HepG2 (cell line): ENCODE data around the gene KCNJ1. TPM values are rescaled to one million over a fixed set of nuclear protein-coding genes. Genes with fewer than 3 reads are reported as not detected.

Experiments used
- ATAC-seq: fragments of 200-7000 bp; cut with Tn5 transposase; 3 replicates; pipeline ENCODE4 v1.9.1; 2020; ENCODE audit warnings: mild to moderate bottlenecking, moderate library complexity
- BruUV-seq: library from RNA; stranded (reverse); fragments of 400-500 nt; replicated peaks from 2 replicates; lab custom pipeline; 2021; lab: Mats Ljungman, UMichigan
- CTCF ChIA-PET: fragments of 300-600 bp; formaldehyde crosslinking; extraction: SDS; loops from one replicate; lab custom pipeline; 2021; ENCODE audit warnings: low total read pairs, inconsistent platforms, low intra/inter-chr PET ratio; lab: Yijun Ruan, JAX
- POLR2A ChIA-PET: fragments of 350-600 bp; sonication (Branson Sonifier 250); formaldehyde crosslinking; loops from one replicate; lab custom pipeline; 2020; ENCODE audit warnings: antibody characterized with exemption, inconsistent platforms; lab: Yijun Ruan, JAX
- DNase-seq: peaks from one replicate; pipeline ENCODE4 v3.0.0-alpha.2; 2015; ENCODE audit warnings: low spot score
- FAIRE-seq: peaks from 3 replicates; lab custom pipeline; 2011; peaks lifted over from hg19 to GRCh38; lab: Jason Lieb, UNC
- H2AFZ ChIP-seq: one replicate; pipeline ENCODE4 v1.6.1; 2011; ENCODE audit warnings: low read length, inconsistent platforms
- H3K27ac ChIP-seq: fragments of 300-600 bp; 3 replicates; pipeline ENCODE4 v1.8.0; 2011; ENCODE audit warnings: mixed run types, mild to moderate bottlenecking, mixed read lengths, low read length, inconsistent platforms; ENCODE audit not compliant: insufficient read depth; ENCODE audit errors: extremely low read length
- H3K27me3 ChIP-seq, 2 experiments: fragments of 200-600 bp in 1 of 2; 2 replicates in 1 of 2; 3 replicates in 1 of 2; pipeline versions ENCODE4 v1.6.0 to v1.8.0; 2011; ENCODE audit warnings: low read length in 2 of 2, mild to moderate bottlenecking in 2 of 2, moderate library complexity in 2 of 2, inconsistent platforms in 1 of 2; ENCODE audit not compliant: insufficient read depth in 2 of 2, control insufficient read depth in 1 of 2
- H3K36me3 ChIP-seq, 2 experiments: fragments of 200-600 bp in 1 of 2; replicated peaks in 1 of 2; 2 replicates in 1 of 2; 3 replicates in 1 of 2; pipeline versions ENCODE4 v1.5.1 to v1.8.0; 2011; ENCODE audit warnings: low read length in 2 of 2, inconsistent platforms in 1 of 2; ENCODE audit not compliant: insufficient read depth in 2 of 2, control insufficient read depth in 1 of 2
- H3K4me1 ChIP-seq: 2 replicates; pipeline ENCODE4 v1.5.1; 2012; ENCODE audit warnings: low read length, inconsistent platforms; ENCODE audit not compliant: insufficient read depth
- H3K4me2 ChIP-seq: 2 replicates; pipeline ENCODE4 v1.6.0; 2011; ENCODE audit warnings: low read depth, low read length, inconsistent platforms
- H3K4me3 ChIP-seq, 3 experiments: fragments of 200-600 bp in 1 of 3; sonication (generic), shearing (Covaris generic) in 1 of 3; replicated peaks in 1 of 3; 2 replicates each; pipeline ENCODE4 v1.5.1; 2011 to 2016; ENCODE audit warnings: low read length in 3 of 3, inconsistent platforms in 2 of 3, low read depth in 2 of 3, mild to moderate bottlenecking in 2 of 3, control low read depth in 1 of 3, mixed read lengths in 1 of 3; ENCODE audit not compliant: insufficient read depth in 1 of 3
- H3K79me2 ChIP-seq: one replicate; pipeline ENCODE4 v1.6.1; 2011; ENCODE audit warnings: low read length, inconsistent platforms; ENCODE audit not compliant: insufficient read depth
- H3K9ac ChIP-seq: 2 replicates; pipeline ENCODE4 v1.6.0; 2011; ENCODE audit warnings: mild to moderate bottlenecking, low read depth, low read length, inconsistent platforms; ENCODE audit not compliant: insufficient read depth
- H3K9me3 ChIP-seq: 2 replicates; pipeline ENCODE4 v1.5.1; 2012; ENCODE audit warnings: mild to moderate bottlenecking, low read length
- H4K20me1 ChIP-seq: 2 replicates; pipeline ENCODE4 v1.6.0; 2011; ENCODE audit warnings: inconsistent platforms, mild to moderate bottlenecking, low read length, moderate library complexity; ENCODE audit not compliant: insufficient read depth
- CCDC6 ChIP-seq: sonication (generic); formaldehyde crosslinking; IDR thresholded peaks from 2 replicates; pipeline ENCODE4 v1.8.1; 2022; ENCODE audit warnings: mild to moderate bottlenecking, missing genetic modification reagents, moderate library complexity
- ETV5 ChIP-seq: IDR thresholded peaks from 2 replicates; pipeline ENCODE4 v1.6.1; 2018; ENCODE audit warnings: missing biosample characterization, missing genetic modification reagents, inconsistent platforms, borderline replicate concordance
- HDAC1 ChIP-seq: sonication (generic); formaldehyde crosslinking; IDR thresholded peaks from 2 replicates; pipeline ENCODE4 v1.5.1; 2020; ENCODE audit warnings: mild to moderate bottlenecking, missing genetic modification reagents
- HOXA7 ChIP-seq: sonication (generic); formaldehyde crosslinking; IDR thresholded peaks from 2 replicates; pipeline ENCODE4 v1.8.1; 2022; ENCODE audit warnings: mild to moderate bottlenecking, missing genetic modification reagents, moderate library complexity
- KAT8 ChIP-seq: IDR thresholded peaks from 2 replicates; pipeline ENCODE4 v1.6.1; 2016; ENCODE audit warnings: missing genetic modification reagents, missing compliant biosample characterization
- MAFG ChIP-seq: sonication (generic); formaldehyde crosslinking; IDR thresholded peaks from 2 replicates; pipeline ENCODE4 v1.5.1; 2020; ENCODE audit warnings: mild to moderate bottlenecking, missing genetic modification reagents
- SRSF1 ChIP-seq: fragments of 200-400 bp; formaldehyde crosslinking; optimal IDR thresholded peaks from 2 replicates; pipeline ENCODE3; 2017; ENCODE audit warnings: mild to moderate bottlenecking, low read depth, low read length, moderate library complexity
- ZFP62 ChIP-seq: sonication (generic); formaldehyde crosslinking; IDR thresholded peaks from 2 replicates; pipeline ENCODE4 v1.4.0; 2020; ENCODE audit warnings: missing genetic modification reagents
- ZNF256 ChIP-seq: sonication (generic); formaldehyde crosslinking; conservative IDR thresholded peaks from 2 replicates; pipeline ENCODE4 v1.4.0; 2020; ENCODE audit warnings: missing genetic modification reagents
- ZNF614 ChIP-seq: IDR thresholded peaks from 2 replicates; pipeline ENCODE4 v1.6.1; 2018; ENCODE audit warnings: missing biosample characterization, missing genetic modification reagents, inconsistent platforms, borderline replicate concordance
- ZNF678 ChIP-seq: sonication (generic); formaldehyde crosslinking; IDR thresholded peaks from 2 replicates; pipeline ENCODE4 v1.4.0; 2020; ENCODE audit warnings: mild to moderate bottlenecking, missing genetic modification reagents
- ZNF747 ChIP-seq: sonication (generic); formaldehyde crosslinking; IDR thresholded peaks from 2 replicates; pipeline ENCODE4 v1.8.1; 2023; ENCODE audit warnings: missing genetic modification reagents, mild to moderate bottlenecking, borderline replicate concordance
- ZNF850 ChIP-seq: sonication (generic); formaldehyde crosslinking; conservative IDR thresholded peaks from 2 replicates; pipeline ENCODE4 v1.9.0; 2021; ENCODE audit warnings: mild to moderate bottlenecking, missing genetic modification reagents
- WGBS: methylation state at CpG from one replicate; pipeline ENCODE4 v1.1.6; 2017; ENCODE audit warnings: low lambda C conversion rate; 5-methylcytosine and 5-hydroxymethylcytosine counted together
- in situ Hi-C: cut with HindIII; loops from 2 replicates; pipeline ENCODE4 v1.10.0; 2017; ENCODE audit warnings: low pct_unique_long_range_greater_than_20kb; ENCODE audit not compliant: extremely low pct_ligation_motif_present
- intact Hi-C: fragments of 100-400 bp; cut with micrococcal nuclease; formaldehyde crosslinking; loops from one replicate; pipeline ENCODE4 v1.10.0; 2022; ENCODE audit not compliant: unreplicated experiment
- polyA plus RNA-seq, 8 experiments: library from polyadenylated mRNA; depleted of rRNA in 3 of 8; stranded (reverse) in 7 of 8; unstranded in 1 of 8; fragments of >200 nt; fragmentation: Illumina TruSeq in 4 of 8; extraction: Trizol in 4 of 8; gene quantifications; 2 replicates each; pipeline versions ENCODE4 v1.2.1 to v1.2.3, GENCODE V29; 2011 to 2016; ENCODE audit warnings: low read depth in 4 of 8, missing spikeins in 1 of 8, mixed read lengths in 1 of 8; ENCODE audit not compliant: insufficient read depth in 1 of 8
- total RNA-seq, 5 experiments: library from RNA; depleted of rRNA; stranded (reverse); fragments of >200 nt; fragmentation: Illumina TruSeq; extraction: Trizol; gene quantifications; 2 replicates each; pipeline ENCODE4 v1.2.3, GENCODE V29; 2016; ENCODE audit warnings: low read depth in 1 of 5
- TF ChIP-seq, protein P1 (sequence below): sonication (generic); formaldehyde crosslinking; IDR thresholded peaks from 2 replicates; pipeline ENCODE4 v1.8.0; 2022; ENCODE audit warnings: mild to moderate bottlenecking, missing genetic modification reagents; ENCODE audit not compliant: insufficient replicate concordance
- TF ChIP-seq, protein P2 (sequence below): sonication (generic); formaldehyde crosslinking; conservative IDR thresholded peaks from 2 replicates; pipeline ENCODE4 v1.8.1; 2023; ENCODE audit warnings: missing genetic modification reagents
- TF ChIP-seq, protein P3 (sequence below): IDR thresholded peaks from 2 replicates; pipeline ENCODE4 v1.6.1; 2016; ENCODE audit warnings: missing compliant biosample characterization, missing genetic modification reagents, borderline replicate concordance
- TF ChIP-seq, protein P4 (sequence below): sonication (generic); formaldehyde crosslinking; IDR thresholded peaks from 2 replicates; pipeline ENCODE4 v1.5.1; 2020; ENCODE audit warnings: missing genetic modification reagents, mild to moderate bottlenecking, borderline replicate concordance

The KCNJ1 gene
- total and polyA plus RNA-seq, 2 of the 13 experiments (the other 11 are each of a cell fraction or from before 2014, with no cell fraction given): not detected

DNA sequence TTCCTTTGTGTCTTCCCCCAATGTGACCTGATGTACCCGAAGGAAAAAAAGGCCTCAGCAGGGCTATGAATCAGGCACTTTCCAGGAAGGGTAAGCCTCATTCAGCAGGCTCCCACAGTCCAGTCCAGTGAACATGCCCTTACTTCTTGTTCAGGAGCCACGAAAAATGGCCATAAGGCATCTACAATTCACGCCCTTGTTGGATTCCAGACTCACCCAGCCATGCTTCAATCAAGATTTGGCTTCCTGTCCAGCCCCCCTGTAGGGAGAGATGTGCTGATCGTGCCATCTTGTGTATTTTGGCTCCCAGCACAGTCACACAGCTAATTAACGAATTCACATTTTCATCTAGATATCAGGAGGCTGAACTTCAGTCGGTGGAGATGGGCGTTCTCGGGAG, 14.1 kb upstream of the KCNJ1 start (continued):
- TF ChIP-seq ZNF678 (CRISPR knock-in tag) (no peak), ZNF614 (CRISPR knock-in tag) (no peak), SRSF1 (no peak)
- TF ChIP-seq, protein P1, sequence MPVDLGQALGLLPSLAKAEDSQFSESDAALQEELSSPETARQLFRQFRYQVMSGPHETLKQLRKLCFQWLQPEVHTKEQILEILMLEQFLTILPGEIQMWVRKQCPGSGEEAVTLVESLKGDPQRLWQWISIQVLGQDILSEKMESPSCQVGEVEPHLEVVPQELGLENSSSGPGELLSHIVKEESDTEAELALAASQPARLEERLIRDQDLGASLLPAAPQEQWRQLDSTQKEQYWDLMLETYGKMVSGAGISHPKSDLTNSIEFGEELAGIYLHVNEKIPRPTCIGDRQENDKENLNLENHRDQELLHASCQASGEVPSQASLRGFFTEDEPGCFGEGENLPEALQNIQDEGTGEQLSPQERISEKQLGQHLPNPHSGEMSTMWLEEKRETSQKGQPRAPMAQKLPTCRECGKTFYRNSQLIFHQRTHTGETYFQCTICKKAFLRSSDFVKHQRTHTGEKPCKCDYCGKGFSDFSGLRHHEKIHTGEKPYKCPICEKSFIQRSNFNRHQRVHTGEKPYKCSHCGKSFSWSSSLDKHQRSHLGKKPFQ (CRISPR knock-in tag): no peak
- TF ChIP-seq, protein P2, sequence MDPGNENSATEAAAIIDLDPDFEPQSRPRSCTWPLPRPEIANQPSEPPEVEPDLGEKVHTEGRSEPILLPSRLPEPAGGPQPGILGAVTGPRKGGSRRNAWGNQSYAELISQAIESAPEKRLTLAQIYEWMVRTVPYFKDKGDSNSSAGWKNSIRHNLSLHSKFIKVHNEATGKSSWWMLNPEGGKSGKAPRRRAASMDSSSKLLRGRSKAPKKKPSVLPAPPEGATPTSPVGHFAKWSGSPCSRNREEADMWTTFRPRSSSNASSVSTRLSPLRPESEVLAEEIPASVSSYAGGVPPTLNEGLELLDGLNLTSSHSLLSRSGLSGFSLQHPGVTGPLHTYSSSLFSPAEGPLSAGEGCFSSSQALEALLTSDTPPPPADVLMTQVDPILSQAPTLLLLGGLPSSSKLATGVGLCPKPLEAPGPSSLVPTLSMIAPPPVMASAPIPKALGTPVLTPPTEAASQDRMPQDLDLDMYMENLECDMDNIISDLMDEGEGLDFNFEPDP: no peak

DNA sequence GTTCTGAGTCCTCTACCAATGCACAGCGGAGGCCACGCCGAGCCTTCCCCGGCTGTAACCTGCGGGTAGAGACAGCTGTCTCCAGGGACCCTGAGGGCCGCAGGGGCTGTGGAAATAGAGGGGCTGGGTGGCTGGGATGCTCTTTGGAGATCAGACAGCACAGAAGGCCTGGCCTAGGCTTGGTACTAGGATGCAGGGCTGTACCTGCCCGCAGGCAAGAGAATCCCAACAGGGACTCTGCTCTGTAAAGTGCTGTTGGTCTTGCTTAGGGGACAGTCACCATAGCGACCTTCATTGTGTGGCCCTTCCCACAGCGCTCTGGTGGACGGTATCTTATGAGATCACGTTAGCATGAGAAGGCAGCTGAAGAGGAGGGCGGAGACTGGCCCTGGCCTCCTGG, 12.7 kb upstream of the KCNJ1 start:
- in situ Hi-C loops: loop anchor here (10.0 to 25.0 kb wide), 2 partner anchors 445 to 807 kb away; no protein-coding TSS in a partner anchor

More for the DNA sequence above, 12.7 kb upstream of the KCNJ1 start:
- Histone ChIP-seq H3K27ac (no peak overlapping the region), H3K27me3 (peaks cover 4 to 52% of the 10 kb centered on the region in 2 experiments; a peak in 3 of 5 replicates), H3K4me2 (no peak overlapping the region), H2AFZ (no peak overlapping the region), H3K4me3 (no peak overlapping the region), H3K9ac (no peak overlapping the region), H4K20me1 (no peaks in the 10 kb centered on the region), H3K79me2 (no peaks in the 10 kb centered on the region), H3K36me3 (no peaks in the 10 kb centered on the region), H3K9me3 (no peaks in the 10 kb centered on the region)
- 49% methylated on average over 11 of the region's 12 CpGs for WGBS
- intact Hi-C loops: no loop called here
- ATAC-seq (no peak), DNase-seq (no peak), FAIRE-seq (no peak)
- POLR2A ChIA-PET: no interaction called here
- no TSS peak for BruUV-seq
- TF ChIP-seq ZNF256 (CRISPR knock-in tag): no peak
- no peak for TF ChIP-seq HOXA7 (CRISPR knock-in tag)
- TF ChIP-seq ZFP62: no peak
- TF ChIP-seq ETV5 (CRISPR knock-in tag): no peak
- no peak for TF ChIP-seq ZNF850 (CRISPR knock-in tag)
- TF ChIP-seq, protein P3, sequence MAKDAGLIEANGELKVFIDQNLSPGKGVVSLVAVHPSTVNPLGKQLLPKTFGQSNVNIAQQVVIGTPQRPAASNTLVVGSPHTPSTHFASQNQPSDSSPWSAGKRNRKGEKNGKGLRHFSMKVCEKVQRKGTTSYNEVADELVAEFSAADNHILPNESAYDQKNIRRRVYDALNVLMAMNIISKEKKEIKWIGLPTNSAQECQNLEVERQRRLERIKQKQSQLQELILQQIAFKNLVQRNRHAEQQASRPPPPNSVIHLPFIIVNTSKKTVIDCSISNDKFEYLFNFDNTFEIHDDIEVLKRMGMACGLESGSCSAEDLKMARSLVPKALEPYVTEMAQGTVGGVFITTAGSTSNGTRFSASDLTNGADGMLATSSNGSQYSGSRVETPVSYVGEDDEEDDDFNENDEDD (CRISPR knock-in tag): no peak
- no peak for TF ChIP-seq KAT8
- no peak for TF ChIP-seq ZNF747
- no peak for TF ChIP-seq CCDC6 (CRISPR knock-in tag)
- TF ChIP-seq HDAC1 (CRISPR knock-in tag): no peak
- TF ChIP-seq, protein P4, sequence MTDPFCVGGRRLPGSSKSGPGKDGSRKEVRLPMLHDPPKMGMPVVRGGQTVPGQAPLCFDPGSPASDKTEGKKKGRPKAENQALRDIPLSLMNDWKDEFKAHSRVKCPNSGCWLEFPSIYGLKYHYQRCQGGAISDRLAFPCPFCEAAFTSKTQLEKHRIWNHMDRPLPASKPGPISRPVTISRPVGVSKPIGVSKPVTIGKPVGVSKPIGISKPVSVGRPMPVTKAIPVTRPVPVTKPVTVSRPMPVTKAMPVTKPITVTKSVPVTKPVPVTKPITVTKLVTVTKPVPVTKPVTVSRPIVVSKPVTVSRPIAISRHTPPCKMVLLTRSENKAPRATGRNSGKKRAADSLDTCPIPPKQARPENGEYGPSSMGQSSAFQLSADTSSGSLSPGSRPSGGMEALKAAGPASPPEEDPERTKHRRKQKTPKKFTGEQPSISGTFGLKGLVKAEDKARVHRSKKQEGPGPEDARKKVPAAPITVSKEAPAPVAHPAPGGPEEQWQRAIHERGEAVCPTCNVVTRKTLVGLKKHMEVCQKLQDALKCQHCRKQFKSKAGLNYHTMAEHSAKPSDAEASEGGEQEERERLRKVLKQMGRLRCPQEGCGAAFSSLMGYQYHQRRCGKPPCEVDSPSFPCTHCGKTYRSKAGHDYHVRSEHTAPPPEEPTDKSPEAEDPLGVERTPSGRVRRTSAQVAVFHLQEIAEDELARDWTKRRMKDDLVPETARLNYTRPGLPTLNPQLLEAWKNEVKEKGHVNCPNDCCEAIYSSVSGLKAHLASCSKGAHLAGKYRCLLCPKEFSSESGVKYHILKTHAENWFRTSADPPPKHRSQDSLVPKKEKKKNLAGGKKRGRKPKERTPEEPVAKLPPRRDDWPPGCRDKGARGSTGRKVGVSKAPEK: no peak
- TF ChIP-seq MAFG (CRISPR knock-in tag): no peak
- TF ChIP-seq, all 625 proteins: peak for 0
- H3K4me1 ChIP-seq: 0 out of 2 replicates have a peak, but pooled peaks cover 8% of the 10 kb centered on the region
- CTCF ChIA-PET: no interaction called here
